B cell (primary cell): ENCODE results near the gene FIGNL2.

ENCODE experiments used
- CTCF ChIP-seq: fragments of 200-600 bp; IDR thresholded peaks from one replicate; pipeline ENCODE4 v1.8.0; 2022; ENCODE audit warnings: antibody characterized with exemption, mild to moderate bottlenecking
- EZH2 ChIP-seq: IDR thresholded peaks from 2 replicates; pipeline ENCODE4 v1.6.1; 2012; ENCODE audit warnings: borderline replicate concordance, low read depth, mild to moderate bottlenecking, moderate library complexity, low read length; ENCODE audit not compliant: insufficient read depth, poor library complexity, severe bottlenecking

GRCh38 chr12:51777457-51777856 is 71.1 kb downstream of the FIGNL2 start:
- TF ChIP-seq CTCF (no peak), EZH2 (no peak)
